Measurements from ENCODE around the gene SH3GLB2. TPM values are rescaled to one million over a fixed set of nuclear protein-coding genes. Genes with fewer than 3 reads are reported as not detected.

The SH3GLB2 gene
- total and polyA plus RNA-seq, 10 of the 15 experiments (the other 5 are each of a cell fraction or from before 2014, with no cell fraction given), result 0.21 to 61.3 (median 30.8) TPM

DNA sequence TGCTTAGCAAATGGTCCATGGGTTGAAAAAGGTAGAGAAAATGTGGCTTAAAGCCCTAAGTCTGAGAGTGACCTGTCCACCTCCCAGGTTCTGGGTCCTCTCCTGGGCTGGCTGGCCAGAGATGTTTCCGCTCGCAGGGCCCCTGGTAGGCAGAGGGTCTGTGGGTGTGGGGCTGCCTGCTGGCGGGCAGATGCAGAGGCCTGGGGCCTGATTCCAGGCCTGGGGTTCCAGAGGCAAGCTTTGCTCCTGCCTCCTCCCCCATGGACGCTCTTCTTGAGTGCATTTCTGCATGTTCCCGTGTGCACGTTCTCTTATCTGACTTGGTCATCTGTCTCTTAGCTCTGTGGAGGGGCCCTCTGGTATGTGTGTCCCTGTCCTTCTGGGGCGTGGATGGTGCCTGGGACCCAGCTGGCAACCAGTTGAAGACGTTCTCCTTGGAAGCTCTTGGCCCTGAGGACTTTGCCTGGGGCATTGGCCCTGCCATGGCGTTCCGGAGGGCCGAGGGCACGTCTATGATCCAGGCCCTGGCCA is 12.0 kb upstream of the SH3GLB2 start:
- no TSS peak for BruUV-seq (replicated peaks)
- CTCF ChIA-PET, result no interaction called here
- FAIRE-seq, result no peak

More for the DNA sequence above, 12.0 kb upstream of the SH3GLB2 start:
- SMC1A ChIA-PET (ENCODE audit: uncharacterized antibody, unreplicated experiment), result interaction anchor here (1.1 kb wide), 1 partner anchor 11 kb away, joined by 4 read pairs; no protein-coding TSS in a partner anchor
- Histone ChIP-seq H3K9ac (ENCODE audit: control insufficient read depth, insufficient read depth, low read length) (no peak overlapping the region), H3K4me2 (ENCODE audit: control insufficient read depth, insufficient read depth) (no peak overlapping the region), H3K4me1 (ENCODE audit: control insufficient read depth, insufficient read depth, low read length) (peaks cover 17% of the 10 kb centered on the region), H4K20me1 (ENCODE audit: control insufficient read depth, insufficient read depth) (no peaks in the 10 kb centered on the region), H2AFZ (ENCODE audit: control insufficient read depth, low read depth, low read length) (no peak overlapping the region), H3K36me3 (ENCODE audit: control insufficient read depth in 2 of 2, insufficient read depth in 2 of 2, low read length in 1 of 2) (peaks cover 2 to 9% of the 10 kb centered on the region in 2 experiments), H3K27me3 (replicated peaks in 1 of 2; ENCODE audit: control insufficient read depth in 2 of 2, insufficient read depth in 2 of 2, low read length in 1 of 2) (no peaks in the 10 kb centered on the region), H3K79me2 (ENCODE audit: control insufficient read depth, insufficient read depth, low read length) (peaks cover 19% of the 10 kb centered on the region), H3K27ac (ENCODE audit: control insufficient read depth, insufficient read depth) (no peak overlapping the region), H3K4me3 (no peak overlapping the region), H3K9me3 (replicated peaks; ENCODE audit: control insufficient read depth, insufficient read depth, low read length) (no peaks in the 10 kb centered on the region)
- 95% methylated on average over 12 of the region's 12 CpGs for WGBS (ENCODE audit: insufficient coverage, insufficient replicate concordance, low lambda C conversion rate, missing lambda C conversion rate)
- TF ChIP-seq, protein P1, sequence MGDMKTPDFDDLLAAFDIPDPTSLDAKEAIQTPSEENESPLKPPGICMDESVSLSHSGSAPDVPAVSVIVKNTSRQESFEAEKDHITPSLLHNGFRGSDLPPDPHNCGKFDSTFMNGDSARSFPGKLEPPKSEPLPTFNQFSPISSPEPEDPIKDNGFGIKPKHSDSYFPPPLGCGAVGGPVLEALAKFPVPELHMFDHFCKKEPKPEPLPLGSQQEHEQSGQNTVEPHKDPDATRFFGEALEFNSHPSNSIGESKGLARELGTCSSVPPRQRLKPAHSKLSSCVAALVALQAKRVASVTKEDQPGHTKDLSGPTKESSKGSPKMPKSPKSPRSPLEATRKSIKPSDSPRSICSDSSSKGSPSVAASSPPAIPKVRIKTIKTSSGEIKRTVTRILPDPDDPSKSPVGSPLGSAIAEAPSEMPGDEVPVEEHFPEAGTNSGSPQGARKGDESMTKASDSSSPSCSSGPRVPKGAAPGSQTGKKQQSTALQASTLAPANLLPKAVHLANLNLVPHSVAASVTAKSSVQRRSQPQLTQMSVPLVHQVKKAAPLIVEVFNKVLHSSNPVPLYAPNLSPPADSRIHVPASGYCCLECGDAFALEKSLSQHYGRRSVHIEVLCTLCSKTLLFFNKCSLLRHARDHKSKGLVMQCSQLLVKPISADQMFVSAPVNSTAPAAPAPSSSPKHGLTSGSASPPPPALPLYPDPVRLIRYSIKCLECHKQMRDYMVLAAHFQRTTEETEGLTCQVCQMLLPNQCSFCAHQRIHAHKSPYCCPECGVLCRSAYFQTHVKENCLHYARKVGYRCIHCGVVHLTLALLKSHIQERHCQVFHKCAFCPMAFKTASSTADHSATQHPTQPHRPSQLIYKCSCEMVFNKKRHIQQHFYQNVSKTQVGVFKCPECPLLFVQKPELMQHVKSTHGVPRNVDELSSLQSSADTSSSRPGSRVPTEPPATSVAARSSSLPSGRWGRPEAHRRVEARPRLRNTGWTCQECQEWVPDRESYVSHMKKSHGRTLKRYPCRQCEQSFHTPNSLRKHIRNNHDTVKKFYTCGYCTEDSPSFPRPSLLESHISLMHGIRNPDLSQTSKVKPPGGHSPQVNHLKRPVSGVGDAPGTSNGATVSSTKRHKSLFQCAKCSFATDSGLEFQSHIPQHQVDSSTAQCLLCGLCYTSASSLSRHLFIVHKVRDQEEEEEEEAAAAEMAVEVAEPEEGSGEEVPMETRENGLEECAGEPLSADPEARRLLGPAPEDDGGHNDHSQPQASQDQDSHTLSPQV (IDR thresholded peaks at IDR 0.05), result no peak
- TF ChIP-seq, protein P2, sequence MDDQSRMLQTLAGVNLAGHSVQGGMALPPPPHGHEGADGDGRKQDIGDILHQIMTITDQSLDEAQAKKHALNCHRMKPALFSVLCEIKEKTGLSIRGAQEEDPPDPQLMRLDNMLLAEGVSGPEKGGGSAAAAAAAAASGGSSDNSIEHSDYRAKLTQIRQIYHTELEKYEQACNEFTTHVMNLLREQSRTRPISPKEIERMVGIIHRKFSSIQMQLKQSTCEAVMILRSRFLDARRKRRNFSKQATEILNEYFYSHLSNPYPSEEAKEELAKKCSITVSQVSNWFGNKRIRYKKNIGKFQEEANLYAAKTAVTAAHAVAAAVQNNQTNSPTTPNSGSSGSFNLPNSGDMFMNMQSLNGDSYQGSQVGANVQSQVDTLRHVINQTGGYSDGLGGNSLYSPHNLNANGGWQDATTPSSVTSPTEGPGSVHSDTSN (IDR thresholded peaks at IDR 0.05; ENCODE audit: insufficient replicate concordance, low read depth, low read length), result no peak
- TF ChIP-seq, protein P3, sequence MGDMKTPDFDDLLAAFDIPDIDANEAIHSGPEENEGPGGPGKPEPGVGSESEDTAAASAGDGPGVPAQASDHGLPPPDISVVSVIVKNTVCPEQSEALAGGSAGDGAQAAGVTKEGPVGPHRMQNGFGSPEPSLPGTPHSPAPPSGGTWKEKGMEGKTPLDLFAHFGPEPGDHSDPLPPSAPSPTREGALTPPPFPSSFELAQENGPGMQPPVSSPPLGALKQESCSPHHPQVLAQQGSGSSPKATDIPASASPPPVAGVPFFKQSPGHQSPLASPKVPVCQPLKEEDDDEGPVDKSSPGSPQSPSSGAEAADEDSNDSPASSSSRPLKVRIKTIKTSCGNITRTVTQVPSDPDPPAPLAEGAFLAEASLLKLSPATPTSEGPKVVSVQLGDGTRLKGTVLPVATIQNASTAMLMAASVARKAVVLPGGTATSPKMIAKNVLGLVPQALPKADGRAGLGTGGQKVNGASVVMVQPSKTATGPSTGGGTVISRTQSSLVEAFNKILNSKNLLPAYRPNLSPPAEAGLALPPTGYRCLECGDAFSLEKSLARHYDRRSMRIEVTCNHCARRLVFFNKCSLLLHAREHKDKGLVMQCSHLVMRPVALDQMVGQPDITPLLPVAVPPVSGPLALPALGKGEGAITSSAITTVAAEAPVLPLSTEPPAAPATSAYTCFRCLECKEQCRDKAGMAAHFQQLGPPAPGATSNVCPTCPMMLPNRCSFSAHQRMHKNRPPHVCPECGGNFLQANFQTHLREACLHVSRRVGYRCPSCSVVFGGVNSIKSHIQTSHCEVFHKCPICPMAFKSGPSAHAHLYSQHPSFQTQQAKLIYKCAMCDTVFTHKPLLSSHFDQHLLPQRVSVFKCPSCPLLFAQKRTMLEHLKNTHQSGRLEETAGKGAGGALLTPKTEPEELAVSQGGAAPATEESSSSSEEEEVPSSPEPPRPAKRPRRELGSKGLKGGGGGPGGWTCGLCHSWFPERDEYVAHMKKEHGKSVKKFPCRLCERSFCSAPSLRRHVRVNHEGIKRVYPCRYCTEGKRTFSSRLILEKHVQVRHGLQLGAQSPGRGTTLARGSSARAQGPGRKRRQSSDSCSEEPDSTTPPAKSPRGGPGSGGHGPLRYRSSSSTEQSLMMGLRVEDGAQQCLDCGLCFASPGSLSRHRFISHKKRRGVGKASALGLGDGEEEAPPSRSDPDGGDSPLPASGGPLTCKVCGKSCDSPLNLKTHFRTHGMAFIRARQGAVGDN (IDR thresholded peaks at IDR 0.05), result no peak
- TF ChIP-seq TARDBP (IDR thresholded peaks at IDR 0.05; ENCODE audit: borderline replicate concordance) (no peak), WRNIP1 (IDR thresholded peaks at IDR 0.05; ENCODE audit: borderline replicate concordance, low read depth, low read length) (no peak), RUNX3 (IDR thresholded peaks at IDR 0.05; ENCODE audit: low read length) (no peak), KAT2A (conservative IDR thresholded peaks at IDR 0.05; ENCODE audit: control insufficient read depth, low read depth, low read length) (no peak), ZNF384 (IDR thresholded peaks at IDR 0.05; ENCODE audit: borderline replicate concordance, low read depth, low read length) (no peak), IKZF1 (conservative IDR thresholded peaks at IDR 0.05) (no peak)
- ATAC-seq, result no peak
- DNase-seq (ENCODE audit: low read depth, low spot score), result no peak
- intact Hi-C loops (cut with micrococcal nuclease; ENCODE audit: unreplicated experiment), result no loop called here
- in situ Hi-C loops (cut with MboI), result no loop called here
- RAD21 ChIA-PET (ENCODE audit: unreplicated experiment), result no interaction called here
- POLR2A ChIA-PET, result interaction anchor here (1.0 kb wide), 1 partner anchor 40 kb away, joined by 3 read pairs; the partner anchor contains the start of gene DOLPP1
